ENCODE results near the gene TTYH2. TPM values are rescaled to one million over a fixed set of nuclear protein-coding genes. Genes with fewer than 3 reads are reported as not detected.

The TTYH2 gene
- total RNA-seq, 1 experiment from 2014 or later, result 5.4 TPM

DNA sequence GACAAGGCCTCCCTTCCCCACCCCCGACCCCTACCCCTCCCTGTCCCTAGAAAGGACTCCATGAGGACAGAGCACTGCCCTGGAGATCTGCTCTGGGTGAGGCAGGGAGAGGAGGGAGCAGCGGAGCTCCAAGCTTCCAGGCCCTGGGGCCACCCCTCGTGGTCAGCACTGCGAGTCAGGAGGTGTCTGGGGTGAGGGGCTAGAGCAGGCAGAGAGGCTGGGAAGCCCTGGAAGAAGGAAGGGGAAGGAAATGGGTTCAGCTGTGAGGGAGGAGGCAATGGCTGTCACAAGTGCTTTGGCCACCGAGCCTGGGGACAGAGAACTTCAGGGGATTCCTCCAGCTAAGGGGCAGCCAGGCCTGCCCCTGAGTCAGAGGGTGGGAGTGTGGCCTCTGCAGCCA is 32.5 kb downstream of the TTYH2 start:
- TF ChIP-seq, protein P1, sequence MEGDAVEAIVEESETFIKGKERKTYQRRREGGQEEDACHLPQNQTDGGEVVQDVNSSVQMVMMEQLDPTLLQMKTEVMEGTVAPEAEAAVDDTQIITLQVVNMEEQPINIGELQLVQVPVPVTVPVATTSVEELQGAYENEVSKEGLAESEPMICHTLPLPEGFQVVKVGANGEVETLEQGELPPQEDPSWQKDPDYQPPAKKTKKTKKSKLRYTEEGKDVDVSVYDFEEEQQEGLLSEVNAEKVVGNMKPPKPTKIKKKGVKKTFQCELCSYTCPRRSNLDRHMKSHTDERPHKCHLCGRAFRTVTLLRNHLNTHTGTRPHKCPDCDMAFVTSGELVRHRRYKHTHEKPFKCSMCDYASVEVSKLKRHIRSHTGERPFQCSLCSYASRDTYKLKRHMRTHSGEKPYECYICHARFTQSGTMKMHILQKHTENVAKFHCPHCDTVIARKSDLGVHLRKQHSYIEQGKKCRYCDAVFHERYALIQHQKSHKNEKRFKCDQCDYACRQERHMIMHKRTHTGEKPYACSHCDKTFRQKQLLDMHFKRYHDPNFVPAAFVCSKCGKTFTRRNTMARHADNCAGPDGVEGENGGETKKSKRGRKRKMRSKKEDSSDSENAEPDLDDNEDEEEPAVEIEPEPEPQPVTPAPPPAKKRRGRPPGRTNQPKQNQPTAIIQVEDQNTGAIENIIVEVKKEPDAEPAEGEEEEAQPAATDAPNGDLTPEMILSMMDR (IDR thresholded peaks at IDR 0.05; ENCODE audit: insufficient read depth in 1 of 2, low read depth in 1 of 2, low read length in 1 of 2, severe bottlenecking in 1 of 2, unreplicated experiment in 1 of 2), result no peak
- Mint-ChIP-seq H3K9me3 (ENCODE audit: unreplicated experiment) (no peaks in the 10 kb centered on the region), H3K27me3 (ENCODE audit: insufficient read depth, unreplicated experiment) (no peaks in the 10 kb centered on the region), H3K4me1 (ENCODE audit: low read depth, unreplicated experiment) (no peaks in the 10 kb centered on the region), H3K4me3 (ENCODE audit: unreplicated experiment) (no peak overlapping the region), H3K36me3 (ENCODE audit: insufficient read depth, unreplicated experiment) (no peaks in the 10 kb centered on the region), H3K27ac (ENCODE audit: unreplicated experiment) (no peak overlapping the region)
- Histone ChIP-seq H3K4me1 (no peaks in the 10 kb centered on the region), H3K36me3 (ENCODE audit: control insufficient read depth, insufficient read depth, low read length) (no peaks in the 10 kb centered on the region), H3K27me3 (replicated peaks; ENCODE audit: control insufficient read depth, insufficient read depth, low read length) (no peaks in the 10 kb centered on the region), H3K4me3 (ENCODE audit: low read depth, low read length) (no peak overlapping the region), H3K9me3 (no peaks in the 10 kb centered on the region)
- intact Hi-C loops (cut with micrococcal nuclease; ENCODE audit: unreplicated experiment), result no loop called here
- BruUV-seq (replicated peaks), result no TSS peak
- POLR2A ChIA-PET, result interaction anchor here (0.5 kb wide), 1 partner anchor 16 kb away, joined by 3 read pairs; no protein-coding TSS in a partner anchor
- no peak for DNase-seq
- CTCF ChIA-PET, result interaction anchor here (0.6 kb wide), 1 partner anchor 43 kb away, joined by 6 read pairs; the partner anchor contains the start of gene RPL38

DNA sequence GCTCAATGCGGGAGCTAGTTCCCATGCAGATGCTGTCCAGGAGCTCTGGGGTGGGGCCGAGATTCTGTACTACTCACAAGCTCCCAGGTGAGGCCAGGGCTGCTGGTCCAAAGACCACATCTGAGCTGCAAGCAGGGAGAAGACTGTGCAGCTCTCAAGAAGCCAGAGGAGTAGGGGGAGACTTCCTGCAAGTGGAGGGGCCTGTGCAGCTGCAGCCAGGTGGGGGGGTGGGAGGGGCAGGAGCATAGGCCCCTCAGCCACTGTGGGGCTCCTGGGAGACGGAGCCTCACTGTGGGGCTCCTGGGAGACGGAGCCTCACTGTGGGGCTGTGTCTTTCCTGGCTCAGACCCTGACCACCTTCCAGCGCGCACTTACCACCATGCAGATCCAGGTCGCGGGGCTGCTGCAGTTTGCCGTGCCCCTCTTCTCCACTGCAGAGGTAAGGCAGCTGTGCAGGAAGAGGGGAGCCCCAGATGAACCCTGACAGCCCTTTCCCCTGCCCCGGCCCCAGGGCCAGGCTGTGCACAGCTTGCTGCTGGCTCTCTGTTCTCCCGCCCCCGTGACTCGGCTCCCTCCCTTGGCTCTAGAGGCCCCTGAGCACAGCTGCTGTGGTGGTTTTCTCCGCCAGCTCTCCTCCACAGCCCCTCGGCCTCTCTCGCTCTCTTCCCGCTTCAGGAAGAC is 36.4 kb downstream of the TTYH2 start:
- CTCF ChIA-PET, result no interaction called here
- no peak for DNase-seq
- Mint-ChIP-seq H3K4me1 (ENCODE audit: low read depth, unreplicated experiment) (no peaks in the 10 kb centered on the region), H3K36me3 (ENCODE audit: insufficient read depth, unreplicated experiment) (no peaks in the 10 kb centered on the region), H3K27ac (ENCODE audit: unreplicated experiment) (no peak overlapping the region), H3K9me3 (ENCODE audit: unreplicated experiment) (no peaks in the 10 kb centered on the region), H3K27me3 (ENCODE audit: insufficient read depth, unreplicated experiment) (no peaks in the 10 kb centered on the region), H3K4me3 (ENCODE audit: unreplicated experiment) (no peak overlapping the region)
- TF ChIP-seq, protein P1 (IDR thresholded peaks at IDR 0.05; ENCODE audit: insufficient read depth in 1 of 2, low read depth in 1 of 2, low read length in 1 of 2, severe bottlenecking in 1 of 2, unreplicated experiment in 1 of 2), result no peak
- Histone ChIP-seq H3K9me3 (no peaks in the 10 kb centered on the region), H3K4me1 (no peaks in the 10 kb centered on the region), H3K36me3 (ENCODE audit: control insufficient read depth, insufficient read depth, low read length) (no peaks in the 10 kb centered on the region), H3K27me3 (replicated peaks; ENCODE audit: control insufficient read depth, insufficient read depth, low read length) (no peaks in the 10 kb centered on the region), H3K4me3 (ENCODE audit: low read depth, low read length) (no peak overlapping the region)
- intact Hi-C loops (cut with micrococcal nuclease; ENCODE audit: unreplicated experiment), result no loop called here
- POLR2A ChIA-PET, result no interaction called here
- no TSS peak for BruUV-seq (replicated peaks)

DNA sequence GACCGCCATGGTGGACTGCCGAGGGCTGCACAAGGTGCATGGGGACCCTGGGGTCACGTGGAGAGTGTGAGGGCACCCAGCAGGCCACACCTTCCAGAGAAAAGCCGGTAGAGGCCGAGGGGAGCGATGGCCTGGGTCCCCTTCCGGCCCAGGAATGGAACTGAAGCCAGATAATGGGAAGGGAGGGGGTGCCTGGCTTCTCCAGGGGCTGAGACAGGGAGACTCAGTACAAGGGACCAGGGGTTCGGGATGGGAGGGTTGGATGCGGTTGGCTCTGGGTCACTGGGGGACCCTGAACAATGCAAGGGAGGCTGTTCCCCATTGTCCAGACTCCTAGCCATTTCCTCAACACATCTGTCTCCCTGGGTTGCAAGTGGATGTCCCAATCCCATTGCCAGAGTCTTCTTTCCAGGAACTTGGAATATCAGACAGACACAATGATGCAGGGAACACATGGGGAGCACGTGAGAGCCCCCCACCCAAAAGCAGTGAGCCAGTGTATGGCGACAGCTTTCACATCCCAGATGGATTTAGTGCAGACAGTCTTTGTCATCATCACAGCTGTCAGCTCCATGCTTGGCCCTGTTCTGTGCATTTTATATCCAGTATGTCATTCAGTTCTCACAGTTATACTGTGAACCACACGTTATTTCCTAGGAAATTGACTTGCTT is 37.1 kb downstream of the TTYH2 start:
- no peak for DNase-seq
- TF ChIP-seq, protein P1 (IDR thresholded peaks at IDR 0.05; ENCODE audit: insufficient read depth in 1 of 2, low read depth in 1 of 2, low read length in 1 of 2, severe bottlenecking in 1 of 2, unreplicated experiment in 1 of 2), result no peak
- Histone ChIP-seq H3K4me3 (ENCODE audit: low read depth, low read length) (no peak overlapping the region), H3K4me1 (no peaks in the 10 kb centered on the region), H3K27me3 (replicated peaks; ENCODE audit: control insufficient read depth, insufficient read depth, low read length) (no peaks in the 10 kb centered on the region), H3K36me3 (ENCODE audit: control insufficient read depth, insufficient read depth, low read length) (no peaks in the 10 kb centered on the region), H3K9me3 (no peaks in the 10 kb centered on the region)
- POLR2A ChIA-PET, result no interaction called here
- intact Hi-C loops (cut with micrococcal nuclease; ENCODE audit: unreplicated experiment), result no loop called here
- no peaks in the 10 kb centered on the region for H3K36me3 Mint-ChIP-seq (ENCODE audit: insufficient read depth, unreplicated experiment)
- no peaks in the 10 kb centered on the region for H3K4me1 Mint-ChIP-seq (ENCODE audit: low read depth, unreplicated experiment)
- CTCF ChIA-PET, result interaction anchor here (0.6 kb wide), 1 partner anchor 547 kb away, joined by 3 read pairs; no protein-coding TSS in a partner anchor
- no peaks in the 10 kb centered on the region for H3K27me3 Mint-ChIP-seq (ENCODE audit: insufficient read depth, unreplicated experiment)
- H3K4me3 Mint-ChIP-seq (ENCODE audit: unreplicated experiment), result no peak overlapping the region
- BruUV-seq (replicated peaks), result no TSS peak
- H3K9me3 Mint-ChIP-seq (ENCODE audit: unreplicated experiment), result no peaks in the 10 kb centered on the region
- no peak overlapping the region for H3K27ac Mint-ChIP-seq (ENCODE audit: unreplicated experiment)
